ENCODE results near the gene RETREG2. TPM values are rescaled to one million over a fixed set of nuclear protein-coding genes. Genes with fewer than 3 reads are reported as not detected.

The RETREG2 gene
- total and polyA plus RNA-seq, 2 of the 4 experiments (the other 2 are of a cell fraction): 45.2 to 51.1 TPM

DNA sequence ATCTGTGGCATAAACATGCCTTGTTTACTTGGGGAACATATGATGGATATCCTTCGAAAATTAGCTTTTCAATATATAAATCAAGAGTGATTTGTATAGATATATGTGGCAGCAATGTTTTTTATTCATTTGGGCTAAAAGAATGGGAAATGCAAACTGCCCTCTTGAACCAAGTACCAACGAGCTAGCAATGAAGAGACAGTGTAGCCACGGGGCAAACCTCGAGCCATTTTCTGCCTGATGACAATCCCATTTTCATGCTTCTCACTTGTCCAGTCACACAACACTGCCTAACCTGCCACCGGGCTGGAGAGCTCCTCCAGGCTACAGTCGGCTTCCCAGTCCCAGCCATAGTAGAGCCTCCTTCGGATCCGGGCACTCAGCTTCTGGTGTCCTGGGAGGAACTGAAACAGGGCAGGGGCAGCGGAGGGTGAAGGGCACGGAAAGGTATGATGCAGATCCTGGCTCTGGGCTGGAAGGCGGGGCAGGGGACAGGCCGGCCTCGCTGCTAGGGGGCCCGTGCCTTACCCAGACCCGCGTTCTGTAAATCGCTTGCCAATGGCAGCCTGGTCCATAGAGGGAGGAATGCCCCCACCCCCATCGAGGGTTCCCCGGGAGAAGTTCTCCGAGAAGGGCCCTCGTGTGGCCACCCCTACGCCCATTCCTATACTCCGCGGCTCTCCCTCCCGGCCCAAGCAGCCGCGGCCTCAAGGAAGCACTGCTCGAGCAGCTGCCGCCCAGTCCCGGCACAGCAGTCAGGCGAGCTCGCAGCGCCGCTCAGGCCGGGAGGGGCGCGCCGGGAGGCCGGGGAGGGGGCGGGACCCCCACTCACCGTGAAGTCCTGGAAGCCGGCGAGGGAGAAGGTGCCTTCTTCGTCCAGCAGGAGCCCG is 1.9 kb upstream of the RETREG2 start:
- ChIA-PET POLR2A (ENCODE audit: unreplicated experiment) (interaction anchor here (0.5 to 0.7 kb wide), 2 partner anchors 31 to 107 kb away, joined by 3 to 5 read pairs; no protein-coding TSS in a partner anchor), CTCF (interaction anchor here (0.6 to 1.4 kb wide), 6 partner anchors 10 to 519 kb away, joined by 3 to 5 read pairs (median 4); no protein-coding TSS in a partner anchor)
- in situ Hi-C loops (cut with MboI; ENCODE audit: low sequenced_read_pairs): no loop called here
- 4% methylated on average over 18 of the region's 45 CpGs; no CpG with 5 or more reads in 1 of the 2 experiments for WGBS, 2 experiments (ENCODE audit: extremely low coverage in 2 of 2, insufficient read length in 1 of 2)
- H3K23ac ChIP-seq (ENCODE audit: low read depth, low read length): peak overlapping the region; percentile 59; the same call in 1 of the 2 replicates
- H3K14ac ChIP-seq (replicated peaks; ENCODE audit: low read depth, low read length): peak overlapping the region; percentile 64
- peak overlapping the region; percentile 97 for H2AFZ ChIP-seq (replicated peaks; ENCODE audit: low read length, poor library complexity)
- no peak overlapping the region for H2BK120ac ChIP-seq (ENCODE audit: low read depth, low read length)
- no peaks in the 10 kb centered on the region for H3K9me3 ChIP-seq (ENCODE audit: control insufficient read depth, insufficient read depth, low read length)
- peak overlapping the region; percentile 54 for H4K91ac ChIP-seq (ENCODE audit: insufficient read depth, low read depth, low read length)
- H2BK5ac ChIP-seq (ENCODE audit: low read depth, low read length, poor library complexity, severe bottlenecking): peak overlapping the region; percentile 60
- intact Hi-C loops (cut with micrococcal nuclease): loop anchor here (2.0 to 5.0 kb wide), 3 partner anchors 31 to 211 kb away; partner anchors contain the start of genes DNAJB2, DNPEP and ZFAND2B
- peaks cover 8% of the 10 kb centered on the region; the same call in 1 of the 2 replicates for H3K4me1 ChIP-seq (ENCODE audit: control insufficient read depth, insufficient read depth, low read length)
- dilution Hi-C loops (cut with HindIII; ENCODE audit: low sequenced_read_pairs, unreplicated experiment): no loop called here
- H3K9ac ChIP-seq (ENCODE audit: low read depth, low read length): peak overlapping the region; percentile 86
- H3K36me3 ChIP-seq (ENCODE audit: control insufficient read depth, insufficient read depth, low read length): peaks cover 34% of the 10 kb centered on the region
- no peak overlapping the region for H3K18ac ChIP-seq (ENCODE audit: low read depth, low read length)
- peak overlapping the region; percentile 68 for H3K4ac ChIP-seq (ENCODE audit: low read depth, low read length)
- H4K20me1 ChIP-seq (ENCODE audit: insufficient read depth, low read length): peaks cover 19% of the 10 kb centered on the region
- H3K79me1 ChIP-seq (ENCODE audit: low read depth in 1 of 2, low read length in 2 of 2): peaks cover 24 to 48% of the 10 kb centered on the region in 2 experiments
- 0 out of 2 replicates have a peak, but pooled peaks cover 6% of the 10 kb centered on the region for H3K9me1 ChIP-seq (ENCODE audit: insufficient read depth, low read length)
- DNase-seq: peak; percentile 26
- peak overlapping the region; percentile 98 for H3K4me2 ChIP-seq (ENCODE audit: low read depth, low read length)
- no TSS peak for BruUV-seq (replicated peaks)
- H2BK20ac ChIP-seq (ENCODE audit: low read depth, low read length): no peak overlapping the region
- H4K8ac ChIP-seq (ENCODE audit: low read depth in 2 of 2, low read length in 2 of 2): peak overlapping the region; percentile 72 to 80; a peak in 3 of 4 replicates
- H2AK9ac ChIP-seq (replicated peaks; ENCODE audit: low read depth, low read length, poor library complexity): peak overlapping the region; percentile 90
- peak; percentile 48 for ATAC-seq (ENCODE audit: low read depth)
- peak overlapping the region; percentile 20; the same call in 1 of the 2 replicates for H2AK5ac ChIP-seq (ENCODE audit: low read depth, low read length)
- peak overlapping the region; percentile 58; the same call in 1 of the 2 replicates for H3K56ac ChIP-seq (ENCODE audit: extremely low read depth, insufficient read depth, low read length)
- H3K27ac ChIP-seq (ENCODE audit: insufficient read depth, low read length): peak overlapping the region; percentile 72
- peak overlapping the region; percentile 64 for H3K4me3 ChIP-seq (ENCODE audit: insufficient read depth, low read depth, low read length)
- peak overlapping the region; percentile 33; the same call in 1 of the 2 replicates for H4K5ac ChIP-seq (ENCODE audit: low read depth, low read length)
- TF ChIP-seq SMC3 (IDR thresholded peaks at IDR 0.05; ENCODE audit: low read depth, low read length) (no peak), MAFK (IDR thresholded peaks at IDR 0.05; ENCODE audit: low read depth, low read length) (no peak), POLR2A (IDR thresholded peaks at IDR 0.05; ENCODE audit: low read depth, low read length) (no peak), CEBPB (IDR thresholded peaks at IDR 0.05; ENCODE audit: low read depth, low read length) (no peak), MXI1 (IDR thresholded peaks at IDR 0.05; ENCODE audit: borderline replicate concordance, low read depth, low read length) (no peak), CTCF (conservative IDR thresholded peaks at IDR 0.05; ENCODE audit: low read depth, low read length) (peak; percentile 20; the same call in 1 of the 2 replicates), CHD1 (IDR thresholded peaks at IDR 0.05; ENCODE audit: low read depth, low read length) (no peak)
- TF ChIP-seq, protein P1, sequence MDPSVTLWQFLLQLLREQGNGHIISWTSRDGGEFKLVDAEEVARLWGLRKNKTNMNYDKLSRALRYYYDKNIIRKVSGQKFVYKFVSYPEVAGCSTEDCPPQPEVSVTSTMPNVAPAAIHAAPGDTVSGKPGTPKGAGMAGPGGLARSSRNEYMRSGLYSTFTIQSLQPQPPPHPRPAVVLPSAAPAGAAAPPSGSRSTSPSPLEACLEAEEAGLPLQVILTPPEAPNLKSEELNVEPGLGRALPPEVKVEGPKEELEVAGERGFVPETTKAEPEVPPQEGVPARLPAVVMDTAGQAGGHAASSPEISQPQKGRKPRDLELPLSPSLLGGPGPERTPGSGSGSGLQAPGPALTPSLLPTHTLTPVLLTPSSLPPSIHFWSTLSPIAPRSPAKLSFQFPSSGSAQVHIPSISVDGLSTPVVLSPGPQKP (IDR thresholded peaks at IDR 0.05; ENCODE audit: borderline replicate concordance, low read depth, low read length): no peak
- no peak overlapping the region for H2BK15ac ChIP-seq (ENCODE audit: low read depth, low read length)
- no peaks in the 10 kb centered on the region for H3K27me3 ChIP-seq (ENCODE audit: control insufficient read depth, insufficient read depth, low read length)

Data from IMR-90 (cell line).